ENCODE data around the gene BORCS5. TPM values are rescaled to one million over a fixed set of nuclear protein-coding genes. Genes with fewer than 3 reads are reported as not detected.

Gene BORCS5
- total and polyA plus RNA-seq, 2 donors (not counting 1 experiment from before 2014, with no cell fraction given) = 13.5 to 14.4 TPM

DNA sequence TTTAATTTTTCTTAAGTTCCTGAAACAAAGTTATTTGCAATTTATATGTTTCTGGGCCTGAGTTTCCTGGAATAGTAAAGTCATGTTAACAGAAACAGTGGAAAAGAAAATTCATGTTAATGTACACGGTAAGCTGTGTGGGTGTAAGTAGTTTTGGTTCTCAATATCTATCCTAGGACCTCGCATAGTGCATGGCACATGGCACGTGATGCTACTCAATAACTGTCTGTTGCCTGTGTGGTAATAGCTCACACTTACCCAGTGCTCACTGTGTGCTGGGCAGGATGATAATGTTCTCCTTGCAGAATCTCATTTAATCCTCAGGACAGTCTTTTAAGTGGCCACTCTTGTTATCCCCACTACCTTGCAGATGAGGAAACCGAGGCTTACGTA is 105.0 kb downstream of the BORCS5 start:
- Histone ChIP-seq H3K36me3 (ENCODE audit: control insufficient read depth, insufficient read depth, low read length) (no peaks in the 10 kb centered on the region), H3K79me2 (ENCODE audit: control insufficient read depth, insufficient read depth, low read length) (no peaks in the 10 kb centered on the region), H3K27ac (ENCODE audit: insufficient read depth, low read length) (no peak overlapping the region), H3K9me3 (ENCODE audit: control insufficient read depth, insufficient read depth, low read depth, low read length) (no peaks in the 10 kb centered on the region), H3K27me3 (ENCODE audit: control insufficient read depth, insufficient read depth, low read length) (no peaks in the 10 kb centered on the region), H4K20me1 (ENCODE audit: control insufficient read depth, extremely low read depth, insufficient read depth, low read length) (no peaks in the 10 kb centered on the region), H3K4me2 (ENCODE audit: extremely low read depth, insufficient read depth, low read length) (no peak overlapping the region), H2AFZ (ENCODE audit: low read length) (no peak overlapping the region), H3K4me1 (ENCODE audit: control insufficient read depth, extremely low read depth, insufficient read depth, low read length) (no peaks in the 10 kb centered on the region), H3K9ac (ENCODE audit: insufficient read depth, low read length) (no peak overlapping the region), H3K4me3 (replicated peaks in 1 of 4; ENCODE audit: control extremely low read depth in 1 of 4, insufficient read depth in 1 of 4, low read depth in 3 of 4, low read length in 4 of 4) (no peak overlapping the region)
- TF ChIP-seq CTCF (conservative IDR thresholded peaks at IDR 0.05 in 1 of 2, IDR thresholded peaks at IDR 0.05 in 1 of 2; ENCODE audit: low read depth in 1 of 2, low read length in 2 of 2) (no peak), EZH2 (IDR thresholded peaks at IDR 0.05; ENCODE audit: low read length, missing control alignments) (no peak)
- DNase-seq (ENCODE audit: low read depth in 2 of 2) = no peak

DNA sequence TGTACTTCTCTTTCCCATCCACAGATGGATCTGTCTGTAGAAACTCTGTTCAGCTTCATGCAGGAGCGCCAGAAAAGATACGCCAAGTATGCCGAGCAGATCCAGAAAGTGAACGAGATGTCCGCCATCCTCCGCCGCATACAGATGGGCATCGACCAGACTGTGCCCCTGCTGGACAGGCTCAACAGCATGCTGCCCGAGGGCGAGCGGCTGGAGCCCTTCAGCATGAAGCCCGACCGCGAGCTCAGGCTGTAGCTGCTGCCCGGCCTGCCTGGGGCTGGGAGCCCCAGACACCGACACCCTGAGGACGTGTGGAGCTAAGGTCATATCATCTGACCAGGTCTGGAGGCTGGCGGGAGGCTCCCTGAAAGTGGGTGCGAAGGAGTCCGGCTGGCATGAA is 108.6 kb downstream of the BORCS5 start:
- Histone ChIP-seq H3K4me3 (replicated peaks in 1 of 4; ENCODE audit: control extremely low read depth in 1 of 4, insufficient read depth in 1 of 4, low read depth in 3 of 4, low read length in 4 of 4) (no peak overlapping the region), H3K4me2 (ENCODE audit: extremely low read depth, insufficient read depth, low read length) (no peak overlapping the region), H4K20me1 (ENCODE audit: control insufficient read depth, extremely low read depth, insufficient read depth, low read length) (no peaks in the 10 kb centered on the region), H3K9me3 (ENCODE audit: control insufficient read depth, insufficient read depth, low read depth, low read length) (no peaks in the 10 kb centered on the region), H3K36me3 (ENCODE audit: control insufficient read depth, insufficient read depth, low read length) (no peaks in the 10 kb centered on the region), H3K79me2 (ENCODE audit: control insufficient read depth, insufficient read depth, low read length) (no peaks in the 10 kb centered on the region), H3K9ac (ENCODE audit: insufficient read depth, low read length) (no peak overlapping the region), H3K27ac (ENCODE audit: insufficient read depth, low read length) (no peak overlapping the region), H3K4me1 (ENCODE audit: control insufficient read depth, extremely low read depth, insufficient read depth, low read length) (no peaks in the 10 kb centered on the region), H2AFZ (ENCODE audit: low read length) (no peak overlapping the region), H3K27me3 (ENCODE audit: control insufficient read depth, insufficient read depth, low read length) (no peaks in the 10 kb centered on the region)
- DNase-seq (ENCODE audit: low read depth in 2 of 2) = no peak
- TF ChIP-seq EZH2 (IDR thresholded peaks at IDR 0.05; ENCODE audit: low read length, missing control alignments) (no peak), CTCF (conservative IDR thresholded peaks at IDR 0.05 in 1 of 2, IDR thresholded peaks at IDR 0.05 in 1 of 2; ENCODE audit: low read depth in 1 of 2, low read length in 2 of 2) (no peak)

GRCh38 chr12:12466157-12466556 is 109.3 kb downstream of the BORCS5 start:
- H3K79me2 ChIP-seq (ENCODE audit: control insufficient read depth, insufficient read depth, low read length) = no peaks in the 10 kb centered on the region
- H3K4me2 ChIP-seq (ENCODE audit: extremely low read depth, insufficient read depth, low read length) = no peak overlapping the region
- no peaks in the 10 kb centered on the region for H3K9me3 ChIP-seq (ENCODE audit: control insufficient read depth, insufficient read depth, low read depth, low read length)
- no peaks in the 10 kb centered on the region for H4K20me1 ChIP-seq (ENCODE audit: control insufficient read depth, extremely low read depth, insufficient read depth, low read length)
- no peaks in the 10 kb centered on the region for H3K4me1 ChIP-seq (ENCODE audit: control insufficient read depth, extremely low read depth, insufficient read depth, low read length)
- TF ChIP-seq EZH2 (IDR thresholded peaks at IDR 0.05; ENCODE audit: low read length, missing control alignments) = no peak
- TF ChIP-seq CTCF (conservative IDR thresholded peaks at IDR 0.05 in 1 of 2, IDR thresholded peaks at IDR 0.05 in 1 of 2; ENCODE audit: low read depth in 1 of 2, low read length in 2 of 2) = no peak
- H3K27ac ChIP-seq (ENCODE audit: insufficient read depth, low read length) = no peak overlapping the region
- H3K27me3 ChIP-seq (ENCODE audit: control insufficient read depth, insufficient read depth, low read length) = no peaks in the 10 kb centered on the region
- no peak for DNase-seq (ENCODE audit: low read depth in 2 of 2)
- H3K36me3 ChIP-seq (ENCODE audit: control insufficient read depth, insufficient read depth, low read length) = no peaks in the 10 kb centered on the region
- H3K9ac ChIP-seq (ENCODE audit: insufficient read depth, low read length) = no peak overlapping the region
- H3K4me3 ChIP-seq (replicated peaks in 1 of 4; ENCODE audit: control extremely low read depth in 1 of 4, insufficient read depth in 1 of 4, low read depth in 3 of 4, low read length in 4 of 4) = no peak overlapping the region
- H2AFZ ChIP-seq (ENCODE audit: low read length) = no peak overlapping the region

All from fibroblast of lung (primary cell).